ENCODE results near the gene MFSD6.

The MFSD6 gene

GRCh38 chr2:190545555-190546385 lies 137.6 kb downstream of the MFSD6 start:
- H3K4me1 ChIP-seq, result peaks cover 9% of the 10 kb centered on the region
- peaks cover 21% of the 10 kb centered on the region for H3K9me3 ChIP-seq
- H3K27ac ChIP-seq, result no peak overlapping the region
- no peak overlapping the region for H3K4me2 ChIP-seq
- no peak for TF ChIP-seq Cebpa-rat (IDR thresholded peaks at IDR 0.05)
- H3K9ac ChIP-seq, result no peak overlapping the region
- H3K36me3 ChIP-seq, result no peaks in the 10 kb centered on the region
- no peaks in the 10 kb centered on the region for H3K27me3 ChIP-seq
- H3K4me3 ChIP-seq, result no peak overlapping the region
- H4K20me1 ChIP-seq, result no peaks in the 10 kb centered on the region

GRCh38 chr2:190546734-190547133 lies 138.6 kb downstream of the MFSD6 start:
- Histone ChIP-seq H3K27me3 (no peaks in the 10 kb centered on the region), H3K27ac (no peak overlapping the region), H3K4me3 (no peak overlapping the region), H3K4me2 (peak overlapping the region; percentile 37; the same call in 1 of the 2 replicates), H3K9ac (no peak overlapping the region), H3K9me3 (peaks cover 15% of the 10 kb centered on the region), H4K20me1 (no peaks in the 10 kb centered on the region), H3K4me1 (peaks cover 10% of the 10 kb centered on the region), H3K36me3 (no peaks in the 10 kb centered on the region)
- no peak for TF ChIP-seq Cebpa-rat (IDR thresholded peaks at IDR 0.05)

GRCh38 chr2:190547886-190548285 lies 139.7 kb downstream of the MFSD6 start:
- Histone ChIP-seq H3K36me3 (no peaks in the 10 kb centered on the region), H3K9me3 (peaks cover 5% of the 10 kb centered on the region; the same call in 1 of the 2 replicates), H3K4me1 (peaks cover 16% of the 10 kb centered on the region), H3K27ac (no peak overlapping the region), H3K4me2 (no peak overlapping the region), H3K4me3 (no peak overlapping the region), H3K27me3 (no peaks in the 10 kb centered on the region), H3K9ac (no peak overlapping the region), H4K20me1 (no peaks in the 10 kb centered on the region)
- no peak for TF ChIP-seq Cebpa-rat (IDR thresholded peaks at IDR 0.05)

GRCh38 chr2:190550137-190550536 lies 142.0 kb downstream of the MFSD6 start:
- H3K27me3 ChIP-seq, result no peaks in the 10 kb centered on the region
- H4K20me1 ChIP-seq, result no peaks in the 10 kb centered on the region
- no peak overlapping the region for H3K4me2 ChIP-seq
- no peak overlapping the region for H3K9ac ChIP-seq
- no peak overlapping the region for H3K27ac ChIP-seq
- no peak for TF ChIP-seq Cebpa-rat (IDR thresholded peaks at IDR 0.05)
- peaks cover 16% of the 10 kb centered on the region for H3K4me1 ChIP-seq
- no peak overlapping the region for H3K4me3 ChIP-seq
- 0 out of 2 replicates have a peak, but pooled peaks cover 6% of the 10 kb centered on the region for H3K36me3 ChIP-seq
- peaks cover 8% of the 10 kb centered on the region for H3K9me3 ChIP-seq
